ELF-1 (cell line): ENCODE results near the gene KRT82.
"Not testable (repeated sequence)": the region's sequence is repeated elsewhere in the genome, so short reads cannot be mapped to it uniquely, and the experiment has no call there.

Experiments
- DNase-seq: peaks from one replicate; pipeline ENCODE4 v3.0.0-alpha.2; 2016; ENCODE audit warnings: low read depth, low spot score

KRT82 gene

GRCh38 chr12:52405922-52406385 lies at the start of gene KRT82:
Gene KRT82, minus strand, starts transcription at chr12:52406335. Its CDS starts 58 bp downstream, at chr12:52406277.
- no peak for DNase-seq

GRCh38 chr12:52455821-52456220 lies 49.7 kb upstream of the KRT82 start:
- DNase-seq = no peak

- no peak for DNase-seq
Measured at GRCh38 chr12:52454411-52455201, 48.5 kb upstream of the KRT82 start.

GRCh38 chr12:52452101-52452500 lies 46.0 kb upstream of the KRT82 start, which contains the start of gene KRT6B:
Gene KRT6B, minus strand, starts transcription at chr12:52452146. Its CDS starts 68 bp downstream, at chr12:52452078.
- no peak for DNase-seq

- no peak for DNase-seq
Measured at GRCh38 chr12:52448228-52448627, 42.1 kb upstream of the KRT82 start.

GRCh38 chr12:52447196-52447595 lies 41.1 kb upstream of the KRT82 start:
- DNase-seq = not testable (repeated sequence)

- DNase-seq = no peak
Measured at GRCh38 chr12:52446367-52447045, 40.4 kb upstream of the KRT82 start.

- DNase-seq = no peak
Measured at GRCh38 chr12:52445876-52446275, 39.7 kb upstream of the KRT82 start.

GRCh38 chr12:52444647-52445595 lies 38.8 kb upstream of the KRT82 start:
- no peak for DNase-seq

GRCh38 chr12:52443966-52444365 lies 37.8 kb upstream of the KRT82 start:
- DNase-seq = no peak

- DNase-seq = peak; percentile 87
Measured at GRCh38 chr12:52442600-52443061, 36.5 kb upstream of the KRT82 start.

- peak; percentile 36 for DNase-seq
Measured at GRCh38 chr12:52441320-52441911, 35.3 kb upstream of the KRT82 start.

- peak; percentile 36 for DNase-seq
Measured at GRCh38 chr12:52440821-52441319, 34.7 kb upstream of the KRT82 start.

GRCh38 chr12:52439845-52440244 lies 33.7 kb upstream of the KRT82 start:
- no peak for DNase-seq

GRCh38 chr12:52439420-52439819 lies 33.3 kb upstream of the KRT82 start:
- no peak for DNase-seq

- no peak for DNase-seq
Measured at GRCh38 chr12:52438305-52439301, 32.5 kb upstream of the KRT82 start.

- no peak for DNase-seq
Measured at GRCh38 chr12:52437508-52437907, 31.4 kb upstream of the KRT82 start.

- no peak for DNase-seq
Measured at GRCh38 chr12:52436828-52437474, 30.8 kb upstream of the KRT82 start.
